Testis (tissue), 3 donors: ENCODE data around the gene DST. TPM values are rescaled to one million over a fixed set of nuclear protein-coding genes. Genes with fewer than 3 reads are reported as not detected.

Source experiments
- DNase-seq: peaks from one replicate; pipeline ENCODE4 v3.0.0-alpha.2; 2019
- H3K27ac ChIP-seq, 2 donors: fragments of 200-600 bp; sonication (generic); one replicate each; pipeline ENCODE4 v1.5.1; 2019
- H3K27me3 ChIP-seq: fragments of 200-600 bp; sonication (generic); one replicate; pipeline ENCODE4 v1.5.1; 2019
- H3K36me3 ChIP-seq: fragments of 200-600 bp; sonication (generic); one replicate; pipeline ENCODE4 v1.5.1; 2017; ENCODE audit warnings: low read depth; ENCODE audit errors: missing control alignments
- H3K4me1 ChIP-seq: fragments of 200-600 bp; sonication (generic); one replicate; pipeline ENCODE4 v1.5.1; 2019
- H3K4me3 ChIP-seq, 2 donors: fragments of 200-600 bp; sonication (generic); one replicate each; pipeline ENCODE4 v1.5.1; 2017 to 2019
- H3K9me3 ChIP-seq: fragments of 200-600 bp; sonication (generic); one replicate; pipeline ENCODE4 v1.5.1; 2017
- CTCF ChIP-seq, 3 experiments: fragments of 450-650 bp in 2 of 3; fragments of 200-600 bp in 1 of 3; sonication (generic) in 1 of 3; IDR thresholded peaks; one replicate each; pipeline ENCODE4 v1.5.1; 2016 to 2019; ENCODE audit warnings: antibody characterized with exemption in 3 of 3, mild to moderate bottlenecking in 2 of 3, moderate library complexity in 1 of 3
- POLR2A ChIP-seq: fragments of 450-650 bp; IDR thresholded peaks from one replicate; pipeline ENCODE4 v1.6.1; 2017; ENCODE audit warnings: antibody characterized with exemption, mild to moderate bottlenecking, moderate library complexity
- WGBS, 2 donors: methylation state at CpG; one replicate each; pipeline ENCODE4 v1.1.5; 2018; 5-methylcytosine and 5-hydroxymethylcytosine counted together
- intact Hi-C: fragments of 100-400 bp; cut with DNase I; formaldehyde crosslinking; loops from one replicate; pipeline ENCODE4 v1.15.1; 2023; ENCODE audit warnings: low total_unique reads
- polyA plus RNA-seq: library from polyadenylated mRNA; stranded (reverse); fragments of 350-450 nt; fragmentation: Illumina TruSeq; extraction: RNeasy Lipid Tissue Mini Kit (QIAGEN cat#74804); gene quantifications from one replicate; pipeline ENCODE4 v1.2.3, GENCODE V29; 2014; ENCODE audit warnings: low read depth, low replicate concordance; ENCODE audit not compliant: insufficient read depth
- total RNA-seq, 2 donors: library from RNA; depleted of rRNA; stranded (reverse); fragments of >200 nt; gene quantifications; one replicate each; pipeline ENCODE4 v1.2.3, GENCODE V29; 2016

The DST gene
- total and polyA plus RNA-seq, 3 donors from 2014 or later: 94.8 to 221 (median 175) TPM

DNA sequence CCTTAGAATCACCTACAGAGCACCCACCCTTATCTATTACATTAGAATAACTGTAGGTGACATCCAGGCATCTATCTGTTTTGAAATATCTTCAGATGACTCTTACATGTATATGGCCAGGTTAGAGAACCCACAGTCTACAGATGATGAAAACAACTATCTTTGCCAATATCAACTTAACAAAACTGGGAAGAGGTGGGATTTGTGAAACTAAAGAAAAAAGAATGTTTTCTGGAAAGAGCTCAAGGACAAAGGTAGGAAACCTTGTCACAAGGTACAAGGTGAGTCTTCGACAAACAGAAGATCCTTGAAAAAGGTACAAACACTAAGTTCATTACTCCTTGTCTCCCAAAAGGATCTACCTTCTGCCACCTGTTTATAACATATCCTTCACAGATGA is 47.0 kb upstream of the DST start:
- intact Hi-C loops: loop anchor here (10.0 kb wide), 1 partner anchor 45 kb away; the partner anchor contains the start of gene DST
- no peaks in the 10 kb centered on the region for H3K27me3 ChIP-seq
- no peaks in the 10 kb centered on the region for H3K4me1 ChIP-seq
- DNase-seq: no peak
- WGBS, 2 donors: 75 to 85% methylated on average over 1 of the region's 1 CpG
- no peak overlapping the region for H3K4me3 ChIP-seq
- no peaks in the 10 kb centered on the region for H3K36me3 ChIP-seq
- H3K27ac ChIP-seq: no peak overlapping the region
- TF ChIP-seq CTCF (IDR thresholded peaks at IDR 0.05) (no peak), POLR2A (no peak)
- no peaks in the 10 kb centered on the region for H3K9me3 ChIP-seq

- H3K4me3 ChIP-seq: no peak overlapping the region
- DNase-seq: no peak
- TF ChIP-seq CTCF (IDR thresholded peaks at IDR 0.05): no peak
- TF ChIP-seq POLR2A: no peak
- no peaks in the 10 kb centered on the region for H3K4me1 ChIP-seq
- intact Hi-C loops: no loop called here
- no peak overlapping the region for H3K27ac ChIP-seq
- no peaks in the 10 kb centered on the region for H3K9me3 ChIP-seq
- WGBS, 2 donors: 43 to 76% methylated on average over 3 of the region's 3 CpGs
- no peaks in the 10 kb centered on the region for H3K36me3 ChIP-seq
- H3K27me3 ChIP-seq: no peaks in the 10 kb centered on the region
Observed at GRCh38 chr6:56689114-56689513, 46.4 kb upstream of the DST start.

- no peak for DNase-seq
- no peak overlapping the region for H3K4me3 ChIP-seq
- H3K9me3 ChIP-seq: no peaks in the 10 kb centered on the region
- H3K36me3 ChIP-seq: no peaks in the 10 kb centered on the region
- TF ChIP-seq CTCF (IDR thresholded peaks at IDR 0.05) (no peak), POLR2A (no peak)
- no peaks in the 10 kb centered on the region for H3K27me3 ChIP-seq
- intact Hi-C loops: no loop called here
- WGBS, 2 donors: 78 to 81% methylated on average over 2 of the region's 2 CpGs
- no peaks in the 10 kb centered on the region for H3K4me1 ChIP-seq
- no peak overlapping the region for H3K27ac ChIP-seq
Observed at GRCh38 chr6:56688521-56688920, 45.8 kb upstream of the DST start.

- H3K9me3 ChIP-seq: no peaks in the 10 kb centered on the region
- H3K4me3 ChIP-seq: no peak overlapping the region
- H3K27me3 ChIP-seq: no peaks in the 10 kb centered on the region
- H3K27ac ChIP-seq: no peak overlapping the region
- intact Hi-C loops: no loop called here
- H3K36me3 ChIP-seq: no peaks in the 10 kb centered on the region
- no peak for DNase-seq
- H3K4me1 ChIP-seq: no peaks in the 10 kb centered on the region
- 60 to 71% methylated on average over 1 of the region's 1 CpG for WGBS, 2 donors
- TF ChIP-seq CTCF (IDR thresholded peaks at IDR 0.05): no peak
- no peak for TF ChIP-seq POLR2A
Observed at GRCh38 chr6:56687551-56687950, 44.9 kb upstream of the DST start.

GRCh38 chr6:56686429-56686828 is 43.7 kb upstream of the DST start:
- Histone ChIP-seq H3K27me3 (no peaks in the 10 kb centered on the region), H3K36me3 (no peaks in the 10 kb centered on the region), H3K4me1 (no peaks in the 10 kb centered on the region), H3K4me3 (no peak overlapping the region), H3K9me3 (no peaks in the 10 kb centered on the region), H3K27ac (no peak overlapping the region)
- DNase-seq: no peak
- 77 to 79% methylated on average over 2 of the region's 2 CpGs for WGBS, 2 donors
- TF ChIP-seq CTCF (IDR thresholded peaks at IDR 0.05) (no peak), POLR2A (no peak)
- intact Hi-C loops: no loop called here
